Uterus (tissue), 2 donors: ENCODE measurements around the gene CDH8.

Source experiments
- POLR2A ChIP-seq, 2 donors: fragments of 450-650 bp; IDR thresholded peaks; one replicate each; pipeline ENCODE4 v1.6.1; 2016; ENCODE audit warnings: antibody characterized with exemption in 2 of 2, mild to moderate bottlenecking in 1 of 2, moderate library complexity in 1 of 2
- TF ChIP-seq, protein P1 (sequence below), 4 experiments: fragments of 200-600 bp in 2 of 4; fragments of 450-650 bp in 2 of 4; sonication (generic) in 2 of 4; IDR thresholded peaks; one replicate each; pipeline ENCODE4 v1.5.1; 2016 to 2019; ENCODE audit warnings: antibody characterized with exemption in 4 of 4, mild to moderate bottlenecking in 2 of 4, moderate library complexity in 1 of 4

DNA sequence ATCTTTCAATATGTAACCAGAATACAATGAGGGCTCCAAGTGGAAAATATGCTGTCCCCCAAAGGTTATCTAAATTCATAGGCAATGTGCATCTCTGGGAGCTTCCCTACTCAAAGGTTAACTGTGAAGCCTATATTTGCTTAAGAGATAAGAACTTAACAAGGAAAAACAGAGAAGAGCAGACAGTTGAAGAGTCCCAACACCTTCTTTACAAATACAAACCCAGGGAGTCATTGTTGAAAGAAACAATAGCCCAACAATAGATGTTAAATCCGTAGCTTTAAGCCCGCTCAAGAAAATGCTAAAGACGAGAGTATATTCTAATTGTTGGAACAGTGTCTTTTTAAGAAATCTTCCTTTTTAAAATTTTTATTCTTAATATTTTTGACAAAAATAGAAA is 87.8 kb downstream of the CDH8 start:
- TF ChIP-seq, protein P1, sequence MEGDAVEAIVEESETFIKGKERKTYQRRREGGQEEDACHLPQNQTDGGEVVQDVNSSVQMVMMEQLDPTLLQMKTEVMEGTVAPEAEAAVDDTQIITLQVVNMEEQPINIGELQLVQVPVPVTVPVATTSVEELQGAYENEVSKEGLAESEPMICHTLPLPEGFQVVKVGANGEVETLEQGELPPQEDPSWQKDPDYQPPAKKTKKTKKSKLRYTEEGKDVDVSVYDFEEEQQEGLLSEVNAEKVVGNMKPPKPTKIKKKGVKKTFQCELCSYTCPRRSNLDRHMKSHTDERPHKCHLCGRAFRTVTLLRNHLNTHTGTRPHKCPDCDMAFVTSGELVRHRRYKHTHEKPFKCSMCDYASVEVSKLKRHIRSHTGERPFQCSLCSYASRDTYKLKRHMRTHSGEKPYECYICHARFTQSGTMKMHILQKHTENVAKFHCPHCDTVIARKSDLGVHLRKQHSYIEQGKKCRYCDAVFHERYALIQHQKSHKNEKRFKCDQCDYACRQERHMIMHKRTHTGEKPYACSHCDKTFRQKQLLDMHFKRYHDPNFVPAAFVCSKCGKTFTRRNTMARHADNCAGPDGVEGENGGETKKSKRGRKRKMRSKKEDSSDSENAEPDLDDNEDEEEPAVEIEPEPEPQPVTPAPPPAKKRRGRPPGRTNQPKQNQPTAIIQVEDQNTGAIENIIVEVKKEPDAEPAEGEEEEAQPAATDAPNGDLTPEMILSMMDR (IDR thresholded peaks at IDR 0.05), result no peak
- no peak for TF ChIP-seq POLR2A (IDR thresholded peaks at IDR 0.05)
